ENCODE data around the gene ATP5MC3. TPM values are rescaled to one million over a fixed set of nuclear protein-coding genes. Genes with fewer than 3 reads are reported as not detected.
"Not testable (repeated sequence)": the region's sequence is repeated elsewhere in the genome, so short reads cannot be mapped to it uniquely, and the experiment has no call there.

ATP5MC3 gene
- total RNA-seq: 159 and 163 TPM in 2 replicates

DNA sequence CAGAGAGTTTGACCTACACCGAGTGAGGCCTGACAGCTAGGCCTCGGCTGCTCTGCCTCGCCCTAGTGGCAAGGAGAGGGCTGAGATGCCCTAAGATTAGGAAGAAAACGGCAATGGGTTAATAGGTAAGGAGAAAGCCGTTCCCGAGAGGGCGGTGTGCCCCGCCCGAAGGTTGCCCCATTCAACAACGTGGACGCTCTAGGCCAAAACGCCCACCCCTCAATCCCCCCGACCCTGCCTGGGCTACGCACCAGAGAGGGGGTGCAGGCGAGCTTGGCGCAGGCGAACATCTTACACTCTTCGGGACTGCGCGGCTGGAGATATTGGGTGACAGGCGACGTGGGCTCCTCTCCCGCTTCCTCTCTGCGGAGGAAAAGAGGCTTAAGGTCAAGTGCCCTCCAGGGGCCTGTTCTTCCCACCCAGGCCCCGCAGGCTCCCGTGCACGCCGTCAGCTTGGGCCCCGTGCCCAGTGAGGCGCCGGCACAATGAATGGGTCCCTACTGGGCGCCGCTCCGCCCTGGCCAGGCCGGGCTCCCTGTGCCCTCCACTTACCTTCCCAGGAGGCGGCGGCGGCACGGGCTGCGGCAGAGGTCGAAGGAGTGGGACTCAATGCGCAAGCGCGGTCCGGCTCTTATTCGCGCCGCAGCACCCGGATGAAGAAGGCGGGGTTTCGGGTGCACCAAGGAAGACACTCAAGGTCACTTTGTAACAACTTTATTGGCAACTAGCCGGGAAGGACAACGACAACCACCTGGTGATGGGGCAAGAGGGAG lies at the start of gene ATP5MC3:
Gene ATP5MC3, minus strand, starts transcription at position 607 of the 773 bp plus-strand sequence. Its CDS starts 317 bp downstream, at position 290.
- DNase-seq (ENCODE audit: extremely low read depth, low read depth, low spot score): peak; percentile 37

DNA sequence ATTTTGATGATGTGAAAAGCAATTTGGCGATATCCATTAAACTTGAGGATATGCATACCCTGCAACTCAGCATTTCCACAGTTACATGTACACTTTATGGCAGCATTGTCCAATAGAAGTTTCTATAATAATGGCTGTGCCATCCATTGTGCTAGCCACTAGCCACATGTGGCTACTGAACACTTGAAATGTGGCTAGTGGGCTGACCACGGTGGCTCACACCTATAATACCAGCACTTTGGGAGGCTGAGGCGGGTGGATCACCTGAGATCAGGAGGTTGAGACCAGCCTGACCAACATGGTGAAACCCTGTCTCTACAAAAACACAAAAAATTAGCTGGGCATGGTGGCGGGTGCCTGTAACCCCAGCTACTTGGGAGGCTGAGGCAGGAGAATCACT lies 47.1 kb upstream of the ATP5MC3 start:
- not testable (repeated sequence) for DNase-seq (ENCODE audit: extremely low read depth, low read depth, low spot score)

DNA sequence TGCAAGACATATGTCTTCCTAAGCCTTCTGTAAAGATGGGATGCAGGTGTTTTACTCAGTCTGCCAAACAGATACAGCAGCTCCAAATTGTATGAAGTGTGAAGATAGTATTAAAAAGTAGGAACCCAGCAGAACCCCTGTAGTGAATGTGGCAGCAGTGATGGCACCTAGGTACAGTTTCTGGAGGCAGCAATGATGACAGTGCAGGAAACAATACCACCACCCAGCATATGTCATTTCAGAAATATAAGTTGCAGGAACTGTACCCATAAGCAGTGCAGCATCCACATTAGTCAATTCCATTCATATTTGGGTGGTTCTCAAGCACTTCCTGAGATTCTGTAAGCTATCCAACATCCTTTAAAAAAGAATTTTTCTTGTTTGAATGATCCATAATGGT lies 46.7 kb upstream of the ATP5MC3 start:
- DNase-seq (ENCODE audit: extremely low read depth, low read depth, low spot score): no peak

DNA sequence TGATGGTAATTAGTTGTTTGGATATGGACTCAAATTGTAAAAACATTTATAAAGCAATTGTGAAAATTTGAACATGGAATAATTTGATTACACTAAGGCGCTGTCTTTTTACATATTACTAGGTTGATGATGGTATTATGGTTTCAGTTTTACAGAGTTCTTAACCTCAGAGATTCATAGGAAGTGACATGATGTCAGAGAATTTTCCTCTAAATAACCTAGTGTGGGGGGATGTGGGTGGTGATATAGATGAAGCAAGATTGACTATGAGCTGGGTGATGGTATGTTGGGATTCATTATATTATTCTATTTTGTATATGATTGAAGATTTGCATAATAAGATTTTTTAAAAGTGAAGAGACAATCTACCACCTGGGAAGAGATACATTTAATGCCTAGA lies 45.9 kb upstream of the ATP5MC3 start:
- DNase-seq (ENCODE audit: extremely low read depth, low read depth, low spot score): no peak

DNA sequence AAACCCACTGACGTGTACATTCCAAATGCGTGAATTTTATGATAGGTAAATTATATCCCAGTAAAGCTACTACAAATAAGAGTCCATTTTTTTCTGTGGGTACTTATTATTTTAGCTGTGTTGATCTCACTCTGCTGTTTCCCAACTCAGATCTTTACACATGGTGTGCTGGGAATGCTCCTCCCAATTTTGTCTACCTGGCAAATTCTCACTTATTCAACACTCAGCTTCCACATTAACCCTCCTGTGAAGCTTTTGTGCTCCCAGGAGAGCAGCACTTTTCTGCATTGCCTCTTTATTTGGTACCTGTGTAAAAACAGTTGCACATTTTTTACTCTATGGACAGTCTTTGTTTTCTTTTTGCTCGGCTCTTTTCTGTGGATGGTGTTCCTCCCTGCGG lies 38.6 kb upstream of the ATP5MC3 start:
- no peak for DNase-seq (ENCODE audit: extremely low read depth, low read depth, low spot score)

DNA sequence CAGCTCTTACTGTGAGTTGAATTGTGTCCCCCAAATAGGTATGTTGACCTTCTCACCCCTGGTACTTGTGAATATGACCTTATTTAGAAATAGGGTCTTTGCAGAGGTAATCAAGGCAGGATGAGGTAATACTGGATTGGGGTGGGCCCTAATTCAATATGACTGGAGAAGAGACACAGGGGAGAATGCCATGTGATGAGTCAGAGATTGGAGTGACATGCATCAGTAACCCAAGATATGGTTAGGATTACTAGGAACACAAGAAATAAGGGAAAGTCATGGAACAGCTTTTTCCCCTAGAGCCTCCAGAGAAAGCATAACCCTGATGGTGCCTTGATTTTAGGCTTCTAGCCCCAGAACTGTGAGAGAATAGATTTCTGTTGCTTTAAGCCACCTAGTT lies 37.0 kb upstream of the ATP5MC3 start:
- no peak for DNase-seq (ENCODE audit: extremely low read depth, low read depth, low spot score)

DNA sequence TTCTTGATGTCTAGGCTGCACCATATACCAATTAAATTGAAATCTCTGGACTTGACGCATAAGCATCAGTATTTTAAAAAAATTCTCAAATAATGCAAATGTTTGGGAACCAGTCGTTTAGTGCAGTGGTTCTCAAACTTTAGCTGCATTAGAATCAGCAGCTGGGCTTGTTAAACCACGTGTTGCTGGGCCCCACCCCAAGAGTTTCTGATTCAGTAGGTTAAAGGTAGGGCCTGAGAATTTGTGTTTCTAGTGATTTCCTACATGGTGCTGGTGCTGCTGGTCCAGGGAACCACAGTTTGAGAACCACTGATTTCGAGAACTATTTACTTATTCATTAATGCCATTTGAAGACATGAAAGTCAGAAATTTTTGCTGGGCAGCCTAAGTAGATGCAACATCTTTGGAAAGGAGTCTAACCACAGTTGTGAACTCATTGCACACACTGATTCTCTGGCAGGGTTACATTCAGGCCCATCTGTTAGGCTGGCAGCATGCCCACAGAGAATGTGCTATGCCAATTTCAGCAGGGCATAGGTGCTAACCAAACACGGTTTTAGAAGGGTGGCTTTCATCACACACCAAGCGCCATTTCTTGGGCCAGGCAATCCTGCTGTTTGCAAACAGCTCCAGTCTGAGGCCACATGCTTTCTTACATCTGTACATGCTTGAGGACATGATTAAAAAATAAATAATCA lies 26.4 kb upstream of the ATP5MC3 start:
- DNase-seq (ENCODE audit: extremely low read depth, low read depth, low spot score): no peak

DNA sequence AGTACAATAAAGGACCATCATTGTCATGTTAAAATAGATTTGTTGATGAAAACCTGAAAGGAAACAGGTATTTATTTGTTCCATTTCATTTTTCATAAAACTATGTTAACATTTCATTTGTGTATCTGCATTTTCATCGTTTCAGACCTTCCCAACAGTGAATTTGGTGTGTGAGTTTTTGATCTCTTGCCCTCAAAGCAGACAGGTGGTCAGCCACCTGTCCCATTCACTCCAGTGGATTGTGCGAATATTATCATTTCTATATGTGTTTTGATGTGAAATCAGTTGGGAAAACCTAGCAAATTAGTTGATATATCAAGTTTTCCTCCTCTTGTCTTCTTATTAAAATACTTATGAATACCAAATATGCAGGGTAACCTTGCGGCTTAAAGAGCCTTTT lies 25.4 kb upstream of the ATP5MC3 start:
- no peak for DNase-seq (ENCODE audit: extremely low read depth, low read depth, low spot score)

DNA sequence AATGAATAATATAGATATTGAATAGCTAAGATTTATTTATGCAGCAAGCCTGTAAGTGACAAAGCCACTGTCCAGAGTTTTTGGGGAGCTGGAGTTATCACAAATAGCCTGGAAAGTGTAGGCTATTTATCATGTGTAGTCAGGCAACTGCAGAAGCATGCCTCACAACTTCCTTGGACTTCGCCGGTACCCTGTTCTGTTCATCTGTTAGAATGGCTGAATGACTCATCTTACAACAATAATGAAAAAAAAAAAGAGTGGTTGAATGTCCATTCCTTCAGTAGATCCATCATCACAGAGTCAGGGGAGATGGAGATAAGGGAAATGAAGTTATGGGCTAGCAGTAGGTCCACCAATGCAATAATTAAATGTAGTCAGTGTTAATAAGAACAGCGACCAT lies 24.0 kb upstream of the ATP5MC3 start:
- DNase-seq (ENCODE audit: extremely low read depth, low read depth, low spot score): no peak

DNA sequence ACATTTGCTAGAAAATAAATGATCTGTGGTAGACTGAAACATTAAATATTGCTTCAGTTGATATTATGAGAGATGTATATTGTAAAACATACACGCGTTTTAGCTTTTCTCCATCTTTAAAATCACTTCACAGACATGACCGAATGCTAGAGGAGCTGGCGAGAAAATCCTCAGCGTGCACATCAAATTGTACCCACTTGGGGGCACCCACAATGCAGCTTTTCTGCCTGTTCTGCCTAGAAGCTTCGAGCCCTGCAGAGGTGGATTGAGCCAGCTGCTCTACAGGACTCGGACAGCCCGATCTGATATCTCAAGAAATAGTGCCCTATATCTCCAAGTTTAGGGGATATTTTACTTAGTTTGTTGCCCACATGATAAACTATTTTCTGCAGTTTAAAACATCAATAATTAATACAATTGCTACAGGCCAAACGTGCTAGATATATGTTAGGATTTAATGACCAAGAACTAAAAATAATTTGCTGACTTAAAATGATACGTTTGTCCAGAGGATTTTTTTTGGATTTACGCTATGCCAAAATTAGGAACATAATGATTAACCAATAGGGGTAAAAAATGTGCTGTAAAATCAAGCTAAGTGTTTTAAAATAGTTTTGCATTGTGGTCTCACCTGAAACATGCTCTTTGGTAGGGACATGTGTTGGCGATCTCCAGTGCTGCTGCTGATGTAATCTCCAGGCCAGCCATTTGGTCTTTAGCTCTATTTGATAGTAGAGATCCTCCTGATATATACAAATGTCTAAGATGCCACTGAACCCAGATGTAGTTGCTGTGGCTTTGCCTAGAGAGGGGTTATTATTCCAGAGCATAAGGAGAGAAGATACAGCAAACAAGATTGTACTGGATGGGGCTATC lies 22.3 kb upstream of the ATP5MC3 start:
- no peak for DNase-seq (ENCODE audit: extremely low read depth, low read depth, low spot score)

DNA sequence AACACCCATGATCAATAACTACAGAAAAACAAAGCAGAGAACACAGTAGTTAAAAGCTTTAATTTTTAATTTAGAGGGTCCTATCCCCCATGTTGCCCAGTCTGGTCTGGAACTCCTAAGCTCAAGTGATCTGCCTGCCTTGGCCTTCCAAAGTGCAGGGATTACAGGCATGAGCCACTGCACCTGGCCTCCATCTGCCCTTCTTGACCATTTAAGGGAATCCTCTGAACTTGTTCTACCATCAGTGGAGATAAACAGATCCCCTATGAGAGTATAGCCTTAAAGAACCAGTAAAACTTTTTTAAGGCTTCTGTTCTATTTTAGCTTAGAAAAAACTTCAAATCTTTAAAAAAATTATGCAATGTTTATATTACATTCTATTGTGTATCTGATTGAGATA lies 13.5 kb upstream of the ATP5MC3 start:
- DNase-seq (ENCODE audit: extremely low read depth, low read depth, low spot score): no peak

DNA sequence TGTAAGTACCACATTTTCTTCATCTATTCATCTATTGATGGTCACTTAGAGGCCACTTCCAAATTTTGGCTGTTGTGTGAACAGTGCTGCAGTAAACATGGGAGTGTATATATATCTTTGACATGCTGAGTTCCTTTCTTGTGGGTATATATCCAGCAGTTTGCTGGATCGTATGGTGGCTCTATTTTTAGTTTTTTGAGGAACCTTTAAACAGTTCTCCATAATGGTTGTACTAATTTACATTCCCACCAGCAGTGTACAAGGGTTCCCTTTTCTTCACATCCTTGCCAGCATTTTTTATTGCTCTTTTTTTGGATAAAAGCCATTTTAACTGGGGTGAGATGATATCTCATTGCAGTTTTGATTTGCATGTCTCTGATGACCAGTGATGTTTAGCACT lies 7.3 kb upstream of the ATP5MC3 start:
- no peak for DNase-seq (ENCODE audit: extremely low read depth, low read depth, low spot score)

DNA sequence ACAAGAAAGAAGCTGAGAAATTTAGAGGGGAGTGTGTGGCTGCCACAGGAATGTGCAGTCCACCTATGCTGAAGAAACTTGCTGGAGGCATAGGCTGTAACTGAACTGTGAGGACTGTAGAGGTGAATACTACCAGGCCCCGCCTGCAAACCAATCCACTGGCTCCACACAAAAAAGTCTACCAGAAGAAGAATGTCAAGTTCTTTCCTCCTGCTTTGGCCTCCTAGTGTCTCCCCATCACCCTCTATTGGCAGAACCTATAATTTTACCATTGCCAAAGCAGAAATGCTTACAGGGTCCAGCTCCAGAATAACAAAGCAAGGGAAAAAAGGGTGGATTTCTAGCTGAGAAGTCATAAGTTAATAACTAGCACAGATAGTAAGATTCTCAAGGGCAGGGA lies 5.9 kb upstream of the ATP5MC3 start:
- DNase-seq (ENCODE audit: extremely low read depth, low read depth, low spot score): no peak

DNA sequence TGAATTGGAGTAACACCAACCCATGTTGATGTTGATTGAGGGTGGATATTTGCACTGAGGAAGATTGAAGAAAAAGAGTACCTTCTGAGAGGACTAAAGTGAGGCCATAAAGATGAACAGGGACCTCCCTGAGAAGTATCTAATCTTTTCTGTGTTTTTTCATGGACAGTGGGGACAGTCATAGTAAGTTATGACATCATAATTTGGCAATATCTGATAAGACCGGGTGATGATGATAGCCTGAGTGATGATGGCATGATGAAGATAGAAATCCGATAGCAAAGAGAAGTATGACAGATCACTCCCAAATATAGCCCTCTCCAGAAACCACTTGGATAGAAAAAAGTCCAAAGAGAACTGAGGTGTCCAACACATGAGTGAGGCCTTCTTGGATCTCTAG lies 2.2 kb upstream of the ATP5MC3 start:
- no peak for DNase-seq (ENCODE audit: extremely low read depth, low read depth, low spot score)

DNA sequence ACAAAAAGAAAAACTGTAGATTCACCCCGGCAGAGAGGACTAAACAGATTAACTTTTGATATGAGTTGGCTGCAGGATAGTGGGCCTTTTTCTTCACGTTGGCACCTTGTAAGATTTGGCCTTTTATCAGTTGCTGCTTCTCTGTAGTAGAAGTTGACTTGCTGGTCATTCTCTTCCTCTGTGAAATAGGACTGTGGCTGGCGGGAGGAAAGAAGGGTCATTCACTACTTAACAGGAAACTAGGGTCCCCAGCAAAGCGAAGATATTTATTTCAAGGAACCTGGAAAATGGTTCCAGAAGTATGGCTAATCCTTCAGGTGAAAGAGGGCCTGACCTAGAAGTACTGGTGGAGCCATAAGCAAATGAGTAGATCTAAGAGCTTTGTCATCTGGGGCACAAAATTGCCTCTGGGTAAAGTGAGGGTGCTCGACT lies 383 bp upstream of the ATP5MC3 start:
- DNase-seq (ENCODE audit: extremely low read depth, low read depth, low spot score): no peak

DNA sequence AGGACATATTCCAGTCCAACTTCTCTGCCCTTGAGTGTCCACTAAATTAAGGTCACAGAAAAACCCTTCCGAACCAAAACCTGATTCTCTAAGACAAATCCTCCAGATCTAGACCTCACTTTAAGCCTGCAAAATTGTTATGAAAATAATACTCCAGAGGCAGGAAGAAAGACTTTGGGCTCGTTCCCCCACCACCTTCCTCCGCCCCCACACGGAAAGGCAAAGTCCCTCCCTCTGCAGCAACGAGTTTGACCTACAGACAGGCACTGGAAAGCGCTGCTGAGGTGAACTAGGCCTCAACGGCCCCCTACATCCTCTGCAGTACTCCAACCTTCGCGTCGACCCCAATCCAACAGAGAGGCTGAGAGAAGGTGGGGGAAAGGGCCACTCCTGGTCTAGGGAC lies 808 bp downstream of the ATP5MC3 start:
- no peak for DNase-seq (ENCODE audit: extremely low read depth, low read depth, low spot score)

DNA sequence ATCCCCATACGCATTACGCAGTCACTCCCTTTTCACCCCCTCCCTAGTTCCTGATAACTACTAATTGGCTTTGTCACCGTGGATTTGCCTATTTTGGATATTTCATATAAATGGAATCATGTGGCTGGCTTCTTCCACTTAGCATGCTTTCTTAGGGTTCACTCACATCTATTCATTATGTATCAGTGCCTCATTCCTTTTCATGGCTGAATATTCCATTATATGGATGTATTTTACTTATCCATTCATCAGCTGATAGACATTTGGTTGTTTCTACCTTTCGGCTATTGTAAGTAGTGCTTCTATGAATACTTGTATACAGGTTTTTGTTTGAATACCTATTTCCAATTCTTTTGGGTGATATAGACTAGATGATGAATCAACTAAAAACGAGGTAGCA lies 4.9 kb downstream of the ATP5MC3 start:
- DNase-seq (ENCODE audit: extremely low read depth, low read depth, low spot score): no peak

DNA sequence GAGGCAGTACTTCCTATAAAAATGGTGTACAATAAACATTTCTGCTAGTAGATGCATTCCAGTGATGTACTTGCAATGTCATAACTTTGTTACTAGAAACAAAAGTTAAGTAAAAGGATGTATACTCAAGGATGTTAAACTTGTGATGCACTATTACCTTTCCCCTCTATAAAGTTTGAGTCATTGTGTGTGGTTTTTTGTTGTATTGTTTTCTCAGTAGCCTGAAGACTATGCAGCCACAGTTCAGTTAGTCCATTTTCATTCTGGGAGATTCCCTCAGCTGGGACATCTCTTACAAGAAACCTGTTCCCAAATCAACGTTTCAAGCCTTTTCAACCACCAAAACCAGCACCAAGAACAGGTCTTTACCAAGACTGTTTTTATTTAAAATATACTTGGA lies 5.6 kb downstream of the ATP5MC3 start:
- DNase-seq (ENCODE audit: extremely low read depth, low read depth, low spot score): no peak

DNA sequence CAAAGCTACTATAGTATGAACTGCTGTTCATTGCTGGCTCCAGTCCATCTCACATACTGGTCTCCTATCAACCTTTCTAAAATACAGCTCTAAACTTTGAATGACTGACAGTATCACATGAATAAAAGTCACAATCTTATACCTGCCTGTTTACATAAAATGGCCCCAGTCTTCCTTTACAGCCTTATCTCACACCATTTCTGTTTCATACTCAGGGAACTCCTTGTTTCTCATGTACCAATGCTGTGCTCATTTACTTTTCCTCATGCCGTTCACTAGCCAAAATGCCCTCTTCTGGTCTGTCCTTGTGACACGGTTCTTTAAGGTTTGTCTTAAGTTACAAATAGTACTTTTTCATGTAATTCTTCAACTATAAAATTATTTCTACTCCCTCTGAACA lies 6.2 kb downstream of the ATP5MC3 start:
- no peak for DNase-seq (ENCODE audit: extremely low read depth, low read depth, low spot score)

DNA sequence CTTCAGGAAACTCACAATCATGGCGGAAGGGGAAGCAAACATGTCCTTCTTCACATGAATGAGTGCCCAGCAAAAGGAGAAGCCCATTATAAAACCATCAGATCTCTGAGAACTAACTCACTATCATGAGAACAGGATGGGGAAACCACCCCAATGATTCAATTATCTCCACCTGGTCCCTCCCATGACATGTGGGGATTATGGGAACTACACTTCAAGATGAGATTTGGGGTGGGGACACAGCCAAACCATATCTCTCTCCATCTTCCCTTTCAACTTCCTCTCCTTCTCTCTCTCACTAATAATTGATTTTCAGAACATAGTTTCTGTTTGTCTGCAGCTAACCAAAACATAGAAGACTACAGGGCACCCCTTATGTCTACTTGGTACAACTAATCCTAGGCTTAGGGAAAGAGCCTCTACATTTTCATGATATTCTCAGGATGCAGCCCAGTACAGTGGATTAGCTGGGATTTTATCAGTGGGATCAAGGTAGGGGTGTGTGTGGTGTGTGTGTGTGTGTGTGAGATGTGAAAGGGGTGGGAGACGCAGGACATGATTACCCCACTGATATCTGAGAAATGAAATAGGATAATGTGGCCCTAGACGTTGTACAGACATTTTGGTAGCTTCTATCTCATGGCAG lies 10.7 kb downstream of the ATP5MC3 start:
- no peak for DNase-seq (ENCODE audit: extremely low read depth, low read depth, low spot score)

DNA sequence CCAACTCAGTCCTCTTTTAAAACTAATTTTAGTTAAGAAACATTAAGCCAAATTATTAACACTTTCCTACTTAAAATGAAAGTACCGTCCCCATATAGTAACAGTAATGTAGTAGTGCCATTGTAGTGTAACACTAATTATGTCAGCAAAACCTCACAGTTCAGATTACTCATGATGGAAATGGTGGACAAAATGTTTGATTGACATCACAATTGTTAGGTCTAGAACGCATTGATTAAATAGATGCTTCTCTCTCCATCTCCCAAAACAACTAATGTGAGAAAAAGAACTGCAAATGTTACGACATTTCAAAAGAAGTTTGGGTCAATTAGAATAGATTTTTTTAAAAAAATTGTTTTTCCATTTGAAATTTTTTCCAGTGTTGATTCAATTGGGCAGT lies 12.3 kb downstream of the ATP5MC3 start:
- DNase-seq (ENCODE audit: extremely low read depth, low read depth, low spot score): no peak
